HG02884 (cell line): ENCODE data around the gene SIK3.

Experiments
- ATAC-seq: cut with Tn5 transposase; IDR thresholded peaks from one replicate; pipeline ENCODE4 v1.9.1; 2021; ENCODE audit warnings: mild to moderate bottlenecking, moderate library complexity; ENCODE audit not compliant: unreplicated experiment

Gene SIK3

DNA sequence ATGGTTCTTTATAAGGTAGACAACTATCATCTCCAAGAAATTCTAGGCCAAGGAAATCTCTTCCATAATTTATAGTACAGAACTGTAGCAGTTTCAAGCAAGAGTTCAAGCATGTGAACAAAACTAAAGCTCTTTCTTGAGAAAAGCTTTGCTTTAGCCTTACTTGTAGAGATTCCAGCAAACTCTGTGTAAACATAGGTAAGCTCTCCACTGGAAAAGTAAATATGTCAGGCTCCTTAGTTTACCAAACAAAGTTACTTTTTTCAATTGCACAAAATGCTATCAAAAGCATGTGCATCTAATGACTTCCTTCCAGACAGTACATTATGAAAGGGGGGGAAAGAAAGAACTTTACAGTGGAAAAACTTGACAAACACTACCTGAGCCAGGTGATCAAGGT lies 125.0 kb downstream of the SIK3 start:
- no peak for ATAC-seq

DNA sequence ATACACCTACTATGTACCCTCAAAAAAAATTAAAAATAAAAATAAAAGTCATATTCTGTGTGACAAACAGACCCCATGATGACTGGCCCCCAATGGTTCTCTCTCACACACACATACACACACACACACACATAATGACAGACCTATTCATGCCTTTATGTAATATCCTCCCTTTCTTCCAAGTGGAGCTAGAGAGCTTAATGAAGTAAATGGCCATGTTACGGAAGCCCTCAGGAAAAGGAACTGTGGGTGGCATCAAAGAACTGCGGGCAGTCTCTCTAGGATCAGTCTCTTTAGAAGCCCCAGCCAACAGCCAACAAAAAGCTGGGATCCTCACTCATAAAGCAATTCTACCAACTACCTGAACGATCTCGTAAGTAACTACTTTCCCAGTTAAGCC lies 125.5 kb downstream of the SIK3 start:
- no peak for ATAC-seq

DNA sequence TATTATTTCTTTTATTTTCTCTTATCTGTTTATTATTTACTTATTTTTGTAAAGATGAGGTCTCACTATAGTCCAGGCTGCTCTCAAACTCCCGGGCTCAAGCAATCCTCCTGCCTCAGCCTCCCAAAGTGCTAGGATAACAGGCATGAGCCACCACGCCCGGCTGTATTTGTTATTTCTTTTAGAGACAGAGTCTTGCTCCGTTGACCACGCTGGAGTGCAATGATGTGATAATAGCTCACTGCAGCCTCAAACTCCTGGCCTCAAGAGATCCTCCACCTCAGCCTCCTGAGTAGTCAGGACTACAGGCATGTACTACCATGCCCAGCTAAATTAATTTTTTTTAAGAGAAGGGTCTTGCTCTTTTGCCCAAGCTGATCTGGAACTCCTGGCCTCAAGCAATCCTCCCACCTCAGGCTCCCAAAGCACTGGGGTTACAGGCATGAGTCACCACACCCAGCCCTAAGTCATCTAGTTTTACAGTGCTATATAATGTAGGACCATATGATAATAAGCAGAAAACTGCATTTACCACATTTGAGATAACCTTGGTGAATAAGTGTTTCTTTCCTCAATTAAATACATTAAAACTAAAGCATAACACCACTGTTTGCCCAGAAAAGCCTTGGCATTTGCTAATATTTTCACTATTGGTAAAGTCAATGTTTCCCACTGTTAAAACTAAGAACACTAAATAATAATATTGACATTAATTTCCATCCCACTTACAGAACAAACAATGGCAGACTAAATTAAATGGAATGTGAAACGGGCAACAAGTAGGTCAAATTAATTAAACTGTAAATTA lies 127.5 kb downstream of the SIK3 start:
- ATAC-seq: no peak

DNA sequence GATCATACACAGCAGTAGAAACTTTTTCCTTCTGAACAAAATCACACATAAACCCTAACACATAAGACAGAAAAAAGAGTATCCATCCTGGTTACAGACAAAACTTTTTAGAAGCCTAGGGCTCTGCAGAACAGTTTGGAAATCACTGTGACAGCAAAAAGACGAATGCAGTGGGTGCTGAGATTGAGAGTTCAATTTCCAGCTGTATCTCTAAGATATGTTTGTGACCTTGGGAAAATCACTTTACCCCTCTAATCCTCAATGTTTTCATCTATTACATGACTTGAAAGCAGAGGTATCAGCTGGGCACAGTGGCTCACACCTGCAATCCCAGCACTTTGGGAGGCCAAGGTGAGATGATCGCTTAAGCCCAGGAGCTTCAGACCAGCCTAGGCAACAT lies 128.5 kb downstream of the SIK3 start:
- ATAC-seq: no peak

DNA sequence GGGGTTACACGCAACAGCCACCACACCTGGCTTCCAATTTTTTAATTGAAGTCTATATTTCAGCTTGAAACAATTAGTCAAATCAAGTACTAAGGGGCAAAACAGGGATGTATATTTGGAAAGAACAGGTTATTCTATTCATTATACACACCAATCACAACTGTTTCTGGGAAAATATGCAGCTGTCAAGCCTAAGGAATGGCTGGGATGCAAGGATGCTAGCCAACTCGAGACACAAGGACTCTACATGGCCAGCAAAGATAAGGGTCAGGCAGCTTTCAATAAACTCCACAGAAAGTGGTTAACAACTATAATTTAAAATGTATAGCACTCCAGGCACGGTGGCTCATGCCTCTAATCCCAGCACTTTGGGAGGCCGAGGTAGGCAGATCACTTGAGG lies 134.0 kb downstream of the SIK3 start:
- no peak for ATAC-seq

DNA sequence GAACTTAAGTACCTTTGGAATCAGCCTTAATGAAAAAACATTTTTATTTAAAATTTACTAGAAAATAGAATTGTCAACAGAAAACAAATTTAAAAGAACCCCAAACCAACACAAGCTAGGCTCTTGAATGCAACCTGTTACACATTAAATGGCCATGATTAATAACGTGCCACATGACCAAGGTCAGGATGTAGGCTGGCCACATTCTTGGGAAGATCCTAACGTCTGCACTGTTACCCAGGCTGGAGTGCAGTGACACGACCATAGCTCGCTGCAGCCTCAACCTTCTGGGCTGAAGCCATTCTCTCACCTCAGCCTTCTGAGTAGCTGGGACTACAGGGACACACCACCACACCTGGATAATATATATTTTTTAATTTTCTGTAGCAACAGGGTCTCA lies 134.4 kb downstream of the SIK3 start:
- ATAC-seq: no peak

DNA sequence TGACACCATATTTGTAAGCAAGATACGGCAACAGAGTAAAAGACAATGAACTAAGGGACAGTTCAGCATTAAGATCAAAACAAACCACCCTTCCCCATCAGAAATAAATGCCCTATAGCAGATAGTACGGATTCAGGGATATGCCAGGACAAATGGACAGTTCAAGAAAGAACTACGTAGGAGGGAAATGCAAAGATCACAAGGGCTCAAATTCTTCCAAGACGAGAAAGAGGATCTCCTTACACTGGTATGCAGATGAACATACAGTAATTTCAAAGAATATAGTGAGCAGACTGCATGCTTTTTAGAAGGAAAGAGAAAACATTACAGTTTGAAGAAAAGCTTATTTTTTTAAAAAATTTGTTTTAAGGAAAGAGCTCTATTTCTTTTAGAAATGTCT lies 136.1 kb downstream of the SIK3 start:
- ATAC-seq: no peak

DNA sequence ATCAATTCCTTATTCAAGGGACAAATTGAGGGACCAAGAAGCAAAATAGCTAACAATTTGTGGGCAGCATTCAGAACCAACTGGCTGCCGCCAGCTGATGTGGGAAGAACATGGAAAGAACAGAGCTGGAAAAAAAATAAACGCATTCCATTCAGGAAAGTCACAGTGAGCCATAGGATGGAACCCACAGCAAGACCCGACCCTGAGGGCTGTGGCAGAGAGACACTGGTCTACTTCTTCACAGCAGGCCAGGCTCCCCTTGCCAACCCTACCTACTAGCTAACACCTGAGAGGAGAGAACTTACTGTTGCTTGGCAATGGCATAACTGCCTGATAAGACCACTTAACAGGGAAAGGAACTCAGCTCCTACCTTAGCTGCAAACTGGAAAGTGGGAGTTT lies 137.3 kb downstream of the SIK3 start:
- no peak for ATAC-seq

DNA sequence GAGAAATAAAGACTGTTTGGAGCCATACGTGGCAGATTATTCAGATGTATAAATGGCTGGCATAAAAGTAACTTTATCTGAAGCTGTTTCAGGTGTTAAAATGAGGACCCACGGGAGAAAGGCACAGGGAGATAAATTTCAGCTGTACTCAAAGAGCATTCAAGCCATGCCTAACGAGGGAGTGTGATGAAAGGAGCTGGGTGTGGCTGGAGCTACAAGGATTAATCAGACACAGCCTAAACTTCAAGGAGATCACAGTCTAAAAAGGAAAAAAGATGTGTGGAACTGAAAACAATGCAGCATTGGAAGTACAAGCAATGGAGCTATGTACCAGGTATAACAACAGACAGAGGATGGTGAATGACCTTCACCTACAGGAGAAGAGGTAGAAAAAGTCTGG lies 140.0 kb downstream of the SIK3 start:
- no peak for ATAC-seq

DNA sequence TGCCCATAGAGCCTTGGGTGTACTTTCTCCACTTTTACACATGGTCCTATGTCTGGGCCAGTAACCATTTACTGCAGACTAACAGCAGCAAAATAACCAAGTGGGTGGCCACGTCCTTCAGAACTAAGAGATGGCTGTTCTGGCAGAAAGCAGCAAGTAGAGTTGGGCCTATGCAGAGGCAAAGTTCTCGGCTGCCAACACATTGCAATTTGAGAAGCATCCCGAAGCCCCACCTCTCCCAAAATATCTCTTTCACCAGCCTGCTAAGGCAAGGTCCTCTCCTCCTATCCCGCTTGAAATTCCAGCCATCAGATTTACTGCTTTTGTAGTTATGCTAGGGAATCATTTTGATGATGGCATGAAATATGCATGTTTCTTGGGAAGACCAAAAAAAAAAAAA lies 142.3 kb downstream of the SIK3 start:
- ATAC-seq: no peak

DNA sequence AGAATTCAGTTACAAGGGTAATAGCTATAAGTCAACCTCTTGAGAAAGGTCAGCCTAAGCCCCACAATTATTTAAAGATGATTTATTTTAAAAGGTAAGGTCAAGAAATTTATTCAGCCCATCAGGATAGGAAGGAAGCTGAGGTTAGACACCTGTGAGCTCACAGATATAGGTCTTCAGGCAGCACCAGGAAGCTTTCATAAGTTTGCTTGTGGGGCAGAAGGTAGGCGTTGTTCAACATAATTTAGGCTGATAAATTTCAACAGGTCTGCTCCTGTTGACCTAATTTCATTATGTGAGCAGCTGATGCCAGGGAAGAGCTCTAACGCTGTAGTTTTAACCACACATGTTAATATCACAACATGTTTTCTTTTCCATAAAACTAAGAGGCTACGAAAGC lies 142.7 kb downstream of the SIK3 start:
- no peak for ATAC-seq

DNA sequence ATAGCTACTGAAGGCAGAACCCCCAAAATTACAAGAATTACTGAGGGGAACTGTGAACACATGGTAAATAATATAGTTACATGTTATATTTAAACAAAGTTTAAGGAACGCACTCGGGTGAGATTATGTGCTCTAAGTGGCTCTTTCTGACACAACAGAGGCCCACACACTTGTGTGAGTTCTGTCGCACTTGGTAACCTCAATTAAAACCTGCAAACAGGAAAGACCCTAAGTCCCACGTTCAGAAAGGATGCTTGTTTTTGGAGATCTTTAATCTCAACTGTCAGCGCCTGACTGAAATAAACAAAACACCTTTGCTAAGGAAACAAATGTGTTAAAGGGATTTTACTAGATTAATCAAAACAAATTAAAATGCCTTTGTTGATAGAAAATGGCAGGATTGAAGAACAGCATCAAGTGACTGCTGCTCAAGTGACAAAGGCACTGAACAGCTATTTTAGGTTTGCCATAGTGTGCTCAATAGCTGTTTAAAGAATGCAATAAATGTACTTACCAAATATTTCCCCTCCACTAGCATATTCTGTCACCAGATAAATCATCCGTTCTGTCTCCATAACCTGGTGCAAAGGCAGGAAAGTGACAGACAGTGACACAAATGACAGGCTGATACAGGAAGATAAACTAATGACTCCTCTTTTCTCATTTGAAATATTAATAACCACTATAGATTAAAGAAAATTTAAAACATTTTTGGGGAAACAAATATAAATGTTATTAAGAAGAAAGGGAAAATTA lies 144.5 kb downstream of the SIK3 start:
- ATAC-seq: no peak

DNA sequence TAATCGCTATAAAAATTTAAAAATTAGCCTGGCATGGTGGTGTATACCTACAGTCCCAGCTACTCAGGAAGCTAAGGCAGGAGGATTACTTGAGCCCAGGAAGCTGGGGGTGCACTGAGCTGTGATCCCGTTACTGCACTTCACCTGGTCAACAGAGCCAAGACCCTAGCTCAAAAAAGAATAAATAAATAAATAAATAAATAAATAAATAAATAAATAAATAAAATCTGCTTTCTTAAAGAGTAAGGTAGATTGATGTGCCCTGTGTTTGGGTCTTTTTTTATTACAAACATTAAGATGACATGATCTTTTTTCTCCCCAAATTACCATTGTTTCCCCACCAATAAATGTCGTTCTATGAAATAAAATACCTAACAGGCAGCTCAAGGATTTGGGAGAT lies 146.5 kb downstream of the SIK3 start:
- no peak for ATAC-seq

DNA sequence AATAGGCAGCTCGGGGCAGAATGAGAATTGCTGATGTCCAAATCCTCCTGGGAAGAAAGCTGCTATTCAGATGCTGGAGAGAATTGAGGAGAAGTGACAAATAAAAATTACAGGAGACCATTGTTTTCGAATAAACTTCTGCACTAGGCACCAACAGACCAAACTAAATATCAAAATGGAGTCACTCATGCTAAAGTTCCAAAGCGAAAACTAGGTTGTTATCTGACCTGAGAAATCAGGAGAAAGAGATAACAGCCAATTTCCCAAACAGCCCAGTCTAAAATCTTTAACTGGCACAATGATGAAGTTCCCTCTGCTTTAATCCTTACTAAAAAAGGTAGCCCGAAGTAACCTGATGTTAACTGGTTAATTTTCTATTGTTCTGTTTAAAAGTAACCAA lies 148.0 kb downstream of the SIK3 start:
- ATAC-seq: no peak

DNA sequence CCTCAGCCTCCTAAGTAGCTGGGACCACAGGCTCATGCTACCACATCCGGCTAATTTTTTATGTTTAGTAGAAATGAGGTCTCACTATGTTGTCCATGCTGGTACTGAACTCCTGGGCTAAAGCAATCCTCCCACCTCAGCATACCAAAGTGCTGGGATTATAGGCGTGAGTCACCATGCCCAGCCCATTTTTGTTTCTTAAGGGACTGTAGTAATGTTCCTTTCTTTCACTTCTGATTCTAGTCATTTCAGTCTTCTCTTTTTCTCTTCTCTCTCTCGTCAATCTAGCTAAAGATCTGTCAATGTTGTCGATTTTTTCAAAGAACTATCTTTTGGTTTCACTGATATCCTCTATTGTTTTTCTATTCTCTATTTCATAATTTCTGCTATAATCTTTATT lies 149.8 kb downstream of the SIK3 start:
- no peak for ATAC-seq

DNA sequence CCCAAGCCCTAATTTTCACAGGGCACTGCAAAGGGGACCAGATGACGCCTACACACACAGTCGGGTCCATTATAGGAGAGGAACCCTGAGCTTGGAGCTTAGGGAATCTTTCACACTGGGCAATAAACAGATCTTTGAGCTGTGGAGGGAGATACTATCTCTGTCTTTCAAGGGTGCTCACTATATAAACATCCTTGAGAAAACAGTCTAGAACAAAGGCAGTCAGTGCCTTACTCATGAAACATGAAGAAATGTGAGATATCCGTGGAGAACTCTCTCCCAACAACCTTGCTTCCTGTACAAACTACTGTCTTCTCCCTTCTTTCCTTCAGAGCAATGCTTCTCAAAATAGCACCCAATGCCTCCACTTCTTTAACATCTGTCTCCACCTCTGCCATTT lies 151.8 kb downstream of the SIK3 start:
- ATAC-seq: no peak

DNA sequence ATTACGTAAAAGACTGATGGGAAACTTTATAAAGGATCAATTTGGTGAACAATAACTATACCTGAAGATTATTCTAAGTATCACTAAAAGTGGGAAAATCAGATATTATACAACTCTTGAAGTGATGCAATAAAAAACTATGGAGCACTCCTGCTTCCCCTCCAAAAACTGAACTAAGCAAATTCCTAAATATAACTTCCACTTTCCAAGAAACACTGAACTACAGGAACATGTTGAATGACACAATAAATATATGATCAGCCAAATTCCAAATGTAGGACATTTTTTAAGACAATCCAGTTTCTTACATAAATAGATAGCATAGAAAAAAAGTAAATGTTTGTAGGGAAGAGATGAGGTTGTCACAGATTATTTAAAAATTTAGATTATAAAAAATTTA lies 158.7 kb downstream of the SIK3 start:
- ATAC-seq: no peak

DNA sequence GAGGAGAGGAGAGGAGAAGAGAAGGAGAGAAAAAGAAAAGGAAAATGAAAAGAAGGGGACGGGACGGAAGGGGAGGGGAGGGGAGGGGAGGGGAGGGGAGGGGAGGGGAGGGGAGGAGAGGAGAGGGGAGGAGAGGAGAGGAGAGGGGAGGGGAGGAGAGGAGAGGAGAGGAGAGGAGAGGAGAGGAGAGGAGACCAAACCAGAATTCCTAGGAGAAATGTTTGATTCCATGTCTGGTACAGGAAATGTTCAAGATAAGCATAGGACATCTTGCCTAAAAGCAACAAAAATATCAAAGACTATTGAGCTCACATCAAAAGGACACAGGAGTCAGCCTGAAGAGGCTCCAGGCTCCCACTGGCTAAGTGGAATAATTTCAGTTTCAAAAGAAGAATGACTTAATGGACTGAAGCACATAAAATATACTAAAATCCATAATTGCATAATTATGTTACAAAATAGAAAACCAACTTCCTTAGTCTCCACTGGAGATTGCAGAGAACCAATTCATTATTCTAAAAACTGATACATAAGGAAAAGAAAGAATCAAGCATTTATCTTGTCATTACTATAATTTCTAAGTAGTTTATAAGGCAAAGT lies 159.7 kb downstream of the SIK3 start:
- ATAC-seq: no peak

DNA sequence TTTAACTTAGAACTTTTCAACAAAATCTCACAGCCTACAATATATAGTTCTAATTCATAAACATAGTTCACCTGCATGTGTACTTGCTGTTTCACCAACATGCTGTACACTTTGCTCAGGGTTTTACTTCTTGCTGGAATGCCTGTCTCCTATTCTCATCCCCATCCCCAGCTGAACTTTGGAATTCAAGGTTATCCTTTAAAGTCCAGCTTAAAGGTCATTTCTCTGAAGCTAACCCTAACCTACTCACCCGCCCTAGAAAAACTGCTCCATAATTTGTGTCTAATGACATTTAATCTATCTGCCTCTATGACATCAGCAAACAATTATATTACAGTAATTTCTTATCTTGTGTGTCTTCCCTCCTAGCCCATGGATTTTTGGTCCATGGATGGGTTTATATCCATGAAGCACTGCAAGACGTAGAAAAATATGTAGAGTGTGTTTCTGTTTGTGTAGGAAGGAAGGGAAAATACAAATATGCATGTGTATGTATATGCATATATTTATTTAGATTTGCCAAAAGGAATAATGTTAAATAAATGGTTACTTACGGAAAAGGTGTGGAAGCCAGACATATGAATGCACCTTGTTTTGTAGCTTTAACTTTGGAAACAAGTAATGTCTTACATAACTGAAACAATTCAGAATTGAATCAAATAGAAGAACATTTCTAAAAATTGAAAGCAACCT lies 161.3 kb downstream of the SIK3 start:
- no peak for ATAC-seq

DNA sequence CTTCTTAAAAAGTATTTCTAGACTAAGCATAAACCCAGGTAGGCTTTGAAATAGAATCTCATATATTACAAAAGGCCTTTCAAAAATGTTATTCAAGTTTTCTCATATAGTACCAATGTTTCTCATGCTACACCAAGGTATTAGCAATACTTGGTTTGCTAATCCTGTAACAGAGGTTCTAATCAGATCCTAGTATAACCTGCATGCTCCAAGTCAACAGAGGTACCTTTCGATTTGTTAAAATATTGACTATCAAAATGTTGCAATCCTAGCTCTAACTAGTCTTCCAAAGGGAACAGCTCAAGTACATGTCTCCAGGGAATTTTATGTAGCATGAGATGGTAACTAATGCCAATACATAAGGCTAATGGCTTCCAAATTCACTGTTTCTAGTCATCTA lies 162.7 kb downstream of the SIK3 start:
- ATAC-seq: no peak

DNA sequence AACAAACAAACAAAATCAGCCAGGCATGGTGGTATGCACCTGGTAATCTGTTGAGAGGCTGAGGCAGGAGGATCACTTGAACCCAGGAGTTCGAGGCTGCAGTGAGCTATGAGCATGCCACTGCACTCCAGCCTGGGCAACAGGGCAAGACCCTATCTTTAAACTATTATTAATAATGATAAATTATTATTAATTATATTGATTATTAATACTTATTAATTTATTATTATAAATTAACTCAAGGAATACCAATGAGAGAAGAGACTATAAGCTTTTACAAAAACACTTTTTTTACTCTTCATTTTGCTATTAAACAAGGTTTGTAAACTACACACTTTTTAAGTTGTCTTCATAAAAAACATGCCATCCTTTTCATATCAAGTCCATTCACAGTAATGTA lies 163.1 kb downstream of the SIK3 start:
- ATAC-seq: no peak

DNA sequence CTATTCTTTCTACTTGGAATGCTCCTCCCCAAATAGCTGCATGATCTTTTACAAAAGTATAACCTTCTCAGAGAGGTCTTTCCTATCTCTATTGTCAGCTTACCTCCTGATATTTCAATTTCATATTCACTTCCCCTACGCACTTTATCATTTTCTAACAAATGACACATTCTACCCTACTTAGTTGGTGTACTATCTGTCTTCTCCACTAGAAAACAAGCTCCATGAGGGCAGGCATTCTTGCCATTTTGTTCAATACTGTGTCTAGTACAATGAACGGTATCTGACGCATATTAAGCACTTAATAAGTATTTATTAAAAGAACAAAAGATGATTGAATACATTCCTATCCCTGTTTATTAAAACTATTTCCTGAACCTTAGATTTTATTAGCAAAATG lies 164.3 kb downstream of the SIK3 start:
- ATAC-seq: no peak
